Jurkat, Clone E6-1 (cell line): ENCODE data around the gene MLH1.
"Not testable (repeated sequence)": the region's sequence is repeated elsewhere in the genome, so short reads cannot be mapped to it uniquely, and the experiment has no call there.

Experiments used
- DNase-seq: peaks from one replicate; pipeline ENCODE4 v3.0.0-alpha.2; 2011; ENCODE audit warnings: low read depth, low spot score
- H3K4me3 ChIP-seq: 2 replicates; pipeline ENCODE4 v1.5.1; 2011; ENCODE audit warnings: mild to moderate bottlenecking, low read length, control low read depth, moderate library complexity

The MLH1 gene

DNA sequence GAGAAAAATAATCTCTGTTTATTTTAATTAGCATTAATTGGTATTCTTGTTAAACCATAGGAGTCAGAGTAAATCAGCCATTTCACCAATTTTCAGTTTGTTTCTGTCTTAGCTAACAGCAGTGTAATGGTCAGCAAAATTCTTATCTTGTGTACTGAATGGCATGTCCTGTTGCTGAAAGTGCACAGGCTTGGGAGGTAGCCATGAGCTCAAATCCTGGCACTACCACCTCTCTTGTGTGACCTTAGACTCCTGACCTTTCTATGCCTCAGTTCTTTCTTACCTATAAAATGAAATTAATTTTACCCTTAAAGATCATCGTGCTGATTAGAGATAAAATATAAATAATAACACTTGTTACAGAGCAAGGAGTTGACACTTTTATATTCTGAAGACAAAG lies 35.8 kb downstream of the MLH1 start:
- no peak overlapping the region for H3K4me3 ChIP-seq

DNA sequence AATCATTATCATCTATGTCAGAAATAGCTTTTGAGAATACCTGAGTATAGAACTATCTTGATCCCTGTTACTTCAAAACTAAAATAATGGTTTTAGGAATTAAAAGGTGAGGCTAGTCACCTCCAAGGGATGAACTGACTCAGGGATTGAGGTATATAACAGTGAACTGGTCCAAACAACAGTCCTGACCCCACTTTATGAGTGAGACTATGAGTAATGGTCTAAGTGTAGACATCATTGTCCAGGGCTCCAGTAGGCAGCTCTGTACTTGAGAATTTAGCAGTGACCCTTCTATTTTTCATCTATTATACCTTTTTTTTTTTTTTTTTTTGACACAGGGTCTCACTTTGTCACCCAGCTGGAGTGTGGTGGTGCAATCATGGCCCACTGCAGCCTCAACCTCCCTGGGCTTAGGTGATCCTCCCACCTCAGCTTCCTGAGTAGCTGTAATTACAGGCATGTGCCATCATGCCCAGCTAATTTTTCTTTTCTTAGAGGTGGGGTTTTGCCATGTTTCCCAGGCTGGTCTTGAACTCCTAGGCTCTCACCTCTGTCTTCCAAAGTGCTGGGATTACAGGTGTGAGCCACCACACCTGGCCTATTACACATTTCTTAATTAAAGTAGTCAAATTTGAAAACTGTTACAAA lies 36.3 kb downstream of the MLH1 start:
- H3K4me3 ChIP-seq, result no peak overlapping the region
- no peak for DNase-seq

More for the DNA sequence above, 35.8 kb downstream of the MLH1 start:
- DNase-seq, result no peak

DNA sequence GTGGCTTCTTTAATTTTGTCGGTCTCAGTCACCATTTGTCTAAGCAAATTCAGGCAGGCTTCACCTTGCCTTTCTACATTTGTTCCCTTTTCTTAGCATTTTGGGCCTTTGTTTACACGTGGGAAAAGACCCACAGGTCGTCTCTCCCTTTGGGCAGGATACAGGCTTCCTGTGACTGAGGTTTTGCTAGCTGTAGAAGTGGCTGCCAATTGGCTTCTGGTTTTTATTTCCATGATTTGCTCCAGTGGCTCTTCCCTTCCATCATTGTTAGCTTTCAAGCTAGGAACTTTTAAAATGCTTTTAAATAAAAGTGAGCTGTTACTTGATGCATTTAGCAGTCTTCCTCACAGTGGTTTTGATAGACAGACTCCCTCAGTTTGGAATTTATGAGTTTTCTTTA lies 37.3 kb downstream of the MLH1 start:
- DNase-seq, result no peak
- H3K4me3 ChIP-seq, result no peak overlapping the region

DNA sequence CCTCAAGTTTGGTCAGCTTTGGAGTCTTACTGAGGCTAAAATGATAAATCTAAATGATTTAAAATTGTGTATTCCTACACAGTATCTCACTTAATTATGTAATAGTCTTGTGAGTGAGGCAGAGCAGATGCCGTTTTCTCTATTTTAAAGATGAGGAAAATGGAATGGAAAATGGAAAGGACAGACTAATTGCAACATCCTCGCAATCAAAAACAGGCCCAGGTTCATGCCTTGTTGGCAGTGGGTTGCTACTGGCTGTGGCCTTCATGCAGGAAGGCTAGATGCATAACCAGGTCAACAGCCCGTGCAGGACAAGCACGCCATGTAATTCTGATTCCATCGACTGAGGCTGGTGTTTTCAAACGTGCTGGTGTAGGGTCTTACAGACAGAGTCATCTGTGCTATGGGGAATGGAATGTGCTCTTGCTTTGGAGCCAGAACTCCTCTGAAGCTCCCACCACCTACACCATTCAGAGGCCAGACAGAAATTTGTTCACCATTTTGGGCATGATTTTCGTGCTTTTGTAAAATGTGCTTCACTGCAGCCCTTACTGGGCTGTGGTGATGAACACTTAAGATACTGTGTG lies 37.9 kb downstream of the MLH1 start:
- H3K4me3 ChIP-seq, result no peak overlapping the region
- DNase-seq, result no peak

DNA sequence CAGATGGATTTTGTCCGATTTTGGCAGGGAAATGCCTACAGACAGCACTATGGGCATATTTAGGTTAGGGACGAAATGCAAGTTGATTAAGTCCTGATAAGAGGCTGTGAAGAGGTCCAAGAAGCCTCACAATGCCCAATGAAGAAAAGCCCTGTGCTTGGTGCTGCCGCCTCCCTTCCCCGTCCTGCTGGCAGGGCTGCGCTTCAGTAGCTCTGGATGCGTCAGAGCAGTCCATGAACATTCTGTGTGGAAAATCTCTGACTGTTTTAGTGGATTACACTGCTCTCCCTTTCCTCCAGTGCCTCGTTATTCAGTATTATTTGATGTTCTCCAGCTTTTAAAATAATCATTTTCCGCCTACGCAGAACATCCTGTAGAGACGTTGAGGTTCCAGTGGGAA lies 39.6 kb downstream of the MLH1 start:
- DNase-seq, result no peak
- no peak overlapping the region for H3K4me3 ChIP-seq

DNA sequence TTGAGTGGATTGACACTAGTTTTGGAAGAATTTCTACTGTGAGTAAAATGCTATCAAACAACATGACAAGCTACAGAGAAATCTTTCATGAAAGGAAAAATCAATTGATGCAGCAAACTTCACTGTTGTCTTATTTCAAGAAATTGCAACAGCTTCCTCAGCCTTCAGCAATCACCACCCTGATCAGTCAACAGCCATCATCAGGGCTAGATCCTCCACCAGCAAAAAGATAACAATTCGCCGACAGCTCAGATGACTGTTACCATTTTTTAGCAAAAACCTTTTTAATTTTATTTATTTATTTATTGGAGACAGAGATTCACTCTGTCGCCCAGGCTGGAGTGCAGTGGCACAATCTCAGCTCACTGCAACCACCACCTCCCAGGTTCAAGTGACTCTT lies 44.0 kb downstream of the MLH1 start:
- no peak overlapping the region for H3K4me3 ChIP-seq
- no peak for DNase-seq

DNA sequence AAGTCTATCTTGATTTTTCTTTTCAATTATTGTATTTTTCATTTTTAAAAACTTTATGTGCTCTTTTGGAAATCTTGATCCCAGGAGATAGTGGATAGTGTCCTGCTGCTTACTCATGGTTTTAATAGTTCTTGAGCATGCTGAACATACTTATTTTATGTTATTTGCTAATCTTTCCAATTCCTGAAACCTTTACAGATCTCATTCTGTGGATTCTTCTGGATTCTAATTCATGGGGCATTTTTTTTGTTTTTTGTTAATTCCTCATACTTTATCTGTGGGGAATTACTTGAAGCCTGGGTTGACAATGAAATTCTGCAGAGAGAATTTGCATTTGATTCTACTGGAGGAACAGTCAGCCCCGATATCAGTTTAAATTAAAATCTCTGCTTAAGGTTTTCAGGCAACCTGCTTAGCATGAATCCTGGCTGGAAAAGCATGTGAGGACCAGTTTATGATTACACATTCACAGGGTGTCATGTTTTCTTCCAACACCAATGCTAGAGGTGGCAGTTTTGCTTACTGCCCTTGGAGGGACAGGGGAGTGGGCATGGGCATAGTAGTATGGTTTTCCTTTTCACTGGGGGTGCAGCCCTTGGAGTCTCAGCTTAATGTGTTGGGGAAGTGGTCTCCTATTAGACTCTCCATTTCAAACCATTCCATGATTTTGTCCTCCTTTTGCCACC lies 46.0 kb downstream of the MLH1 start:
- H3K4me3 ChIP-seq, result no peak overlapping the region
- DNase-seq, result no peak

DNA sequence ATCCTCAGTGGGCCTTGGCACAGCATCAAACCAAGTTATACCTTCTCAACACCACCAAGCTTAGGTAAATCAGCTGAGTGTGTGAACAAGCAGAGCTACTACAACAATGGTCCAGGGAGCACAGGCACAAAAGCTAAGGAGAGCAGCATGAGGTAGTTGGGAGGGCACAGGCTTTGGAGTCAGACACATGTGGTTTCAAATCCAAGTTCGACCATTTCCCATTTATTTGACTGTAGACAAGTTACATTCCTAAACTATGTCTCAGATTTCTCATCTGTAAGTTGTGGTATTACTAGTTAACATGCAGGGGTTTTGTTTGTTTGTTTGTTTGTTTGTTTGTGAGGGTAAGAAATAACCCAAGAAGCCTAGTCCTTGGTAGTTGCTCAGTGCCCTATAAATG lies 46.9 kb downstream of the MLH1 start:
- no peak for DNase-seq
- no peak overlapping the region for H3K4me3 ChIP-seq

DNA sequence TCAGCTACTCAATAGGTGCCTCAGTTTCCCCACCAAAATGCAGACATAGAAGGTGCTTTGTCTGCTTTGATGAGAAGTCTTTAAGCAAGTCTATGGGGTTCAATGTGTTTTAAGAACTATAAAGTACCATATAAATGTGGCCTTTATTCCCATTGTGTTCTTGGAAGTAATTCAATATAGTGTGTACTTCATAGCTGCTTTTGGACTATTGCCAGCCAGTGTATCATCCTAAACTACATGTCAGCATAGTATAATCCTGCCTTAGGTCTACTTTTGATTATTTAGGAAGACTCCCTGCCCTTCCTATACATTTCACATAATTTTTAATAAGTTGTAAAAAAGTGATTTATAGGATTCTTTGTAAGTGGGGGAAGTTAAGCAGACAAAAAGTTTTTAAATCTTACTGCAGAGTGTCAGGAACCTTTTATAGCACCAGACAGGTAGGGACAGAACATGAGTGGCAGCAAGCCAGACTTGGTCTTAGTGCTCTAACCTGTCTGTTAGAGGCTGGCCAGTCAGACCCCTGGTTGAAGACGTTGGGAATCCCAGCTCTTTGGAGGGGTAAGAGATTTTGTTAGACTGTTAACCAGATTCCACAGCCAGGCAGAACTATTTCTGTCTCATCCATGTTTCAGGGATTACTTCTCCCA lies 48.4 kb downstream of the MLH1 start:
- DNase-seq, result no peak
- no peak overlapping the region for H3K4me3 ChIP-seq

DNA sequence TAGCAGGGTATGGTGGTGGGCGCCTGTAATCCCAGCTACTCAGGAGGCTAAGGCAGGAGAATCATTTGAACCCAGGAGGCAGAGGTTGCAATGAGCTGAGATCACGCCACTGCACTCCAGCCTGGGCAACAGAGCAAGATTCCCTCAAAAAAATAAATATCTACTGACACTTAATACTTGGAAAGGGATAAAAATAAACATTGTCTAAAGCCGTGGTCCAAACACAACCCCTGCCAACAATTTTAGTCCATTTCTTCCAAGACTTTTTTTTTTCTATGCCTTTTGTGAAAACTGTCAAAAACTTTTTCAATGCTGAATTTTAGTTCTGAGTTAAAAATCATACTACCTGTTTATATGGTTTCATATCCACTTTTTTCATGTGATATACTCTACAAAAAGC lies 49.4 kb downstream of the MLH1 start:
- not testable (repeated sequence) for DNase-seq, H3K4me3 ChIP-seq

DNA sequence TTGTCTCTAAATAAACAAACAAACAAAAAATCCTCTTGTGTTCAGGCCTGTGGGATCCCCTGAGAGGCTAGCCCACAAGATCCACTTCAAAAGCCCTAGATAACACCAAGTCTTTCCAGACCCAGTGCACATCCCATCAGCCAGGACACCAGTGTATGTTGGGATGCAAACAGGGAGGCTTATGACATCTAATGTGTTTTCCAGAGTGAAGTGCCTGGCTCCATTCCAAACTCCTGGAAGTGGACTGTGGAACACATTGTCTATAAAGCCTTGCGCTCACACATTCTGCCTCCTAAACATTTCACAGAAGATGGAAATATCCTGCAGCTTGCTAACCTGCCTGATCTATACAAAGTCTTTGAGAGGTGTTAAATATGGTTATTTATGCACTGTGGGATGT lies 57.0 kb downstream of the MLH1 start:
- no peak for DNase-seq
- H3K4me3 ChIP-seq, result no peak overlapping the region

DNA sequence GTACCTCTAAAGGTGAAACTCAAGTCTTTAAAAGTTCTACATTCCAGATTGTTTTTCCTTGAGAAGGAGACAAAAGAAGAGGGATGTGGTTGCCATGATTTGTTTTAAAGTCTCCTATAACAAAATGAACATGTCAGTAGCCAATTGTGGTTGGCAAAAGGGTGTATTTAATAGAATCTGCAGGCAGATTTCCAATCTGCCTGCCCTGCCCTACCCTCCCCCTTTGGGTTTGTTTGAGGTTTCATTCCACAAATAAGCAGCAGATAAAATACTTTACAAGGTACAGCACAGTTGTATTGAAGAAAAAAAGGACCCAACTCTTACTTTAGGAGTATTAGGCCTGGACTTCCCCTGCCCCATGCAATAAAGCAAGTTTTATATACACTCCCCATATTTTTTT lies 59.5 kb downstream of the MLH1 start:
- H3K4me3 ChIP-seq, result no peak overlapping the region
- DNase-seq, result no peak

DNA sequence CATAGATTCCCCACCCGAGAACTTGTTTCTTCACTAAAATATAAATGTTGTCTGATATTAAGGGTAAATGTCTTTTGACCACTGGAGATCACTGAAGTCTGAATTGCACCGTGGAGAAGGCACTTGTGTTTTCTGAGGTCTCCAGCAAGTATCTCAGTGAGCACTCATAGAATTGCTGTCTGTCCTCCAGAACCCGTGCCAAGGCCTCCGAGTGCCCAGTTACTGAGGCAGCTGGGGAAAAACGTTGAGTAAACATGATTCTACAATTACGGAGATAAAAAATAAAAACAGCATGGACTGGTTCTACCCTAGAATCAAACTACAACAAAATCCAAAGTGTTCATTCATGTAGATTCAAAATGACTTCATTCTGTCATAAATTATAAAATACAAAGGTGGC lies 60.0 kb downstream of the MLH1 start:
- no peak overlapping the region for H3K4me3 ChIP-seq
- no peak for DNase-seq

DNA sequence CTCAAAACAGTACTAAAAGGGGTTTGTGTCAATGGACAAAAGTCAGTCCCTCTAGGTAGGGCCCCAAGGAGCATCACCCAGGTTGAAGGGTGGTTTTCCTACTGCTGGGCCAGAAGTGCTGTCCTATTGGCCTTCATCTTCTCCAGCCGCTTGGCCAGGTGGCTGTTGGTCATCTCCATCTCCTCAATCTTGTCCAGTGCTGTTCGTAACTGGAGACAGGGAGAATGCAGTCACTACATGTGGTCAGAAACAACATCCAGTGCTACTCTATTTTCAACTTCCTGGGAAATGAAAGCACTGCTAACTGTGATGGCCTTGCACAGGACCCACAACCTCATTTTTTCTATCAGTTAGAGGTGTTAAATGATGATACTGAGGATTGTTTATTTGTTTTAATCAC lies 60.4 kb downstream of the MLH1 start:
- DNase-seq, result no peak
- H3K4me3 ChIP-seq, result no peak overlapping the region

DNA sequence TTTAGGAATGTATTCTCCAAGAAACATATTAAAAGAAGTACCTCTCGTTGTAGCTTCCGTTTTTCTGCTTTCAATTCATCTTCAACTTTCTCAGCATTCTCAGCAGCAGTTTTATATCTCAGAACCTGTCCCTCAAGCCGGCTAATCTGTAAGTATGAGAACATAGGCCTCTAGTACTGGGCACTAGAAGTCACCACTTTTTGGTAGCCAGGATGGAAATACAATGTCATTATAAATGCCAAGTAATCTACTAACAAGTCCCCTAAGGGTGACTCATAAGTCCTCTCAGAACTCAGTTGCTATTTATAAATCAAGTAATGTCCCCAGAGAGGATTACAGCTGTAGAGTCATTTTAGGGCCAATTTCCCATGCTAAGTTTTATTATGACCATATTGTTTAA lies 61.1 kb downstream of the MLH1 start:
- H3K4me3 ChIP-seq, result no peak overlapping the region
- DNase-seq, result no peak

DNA sequence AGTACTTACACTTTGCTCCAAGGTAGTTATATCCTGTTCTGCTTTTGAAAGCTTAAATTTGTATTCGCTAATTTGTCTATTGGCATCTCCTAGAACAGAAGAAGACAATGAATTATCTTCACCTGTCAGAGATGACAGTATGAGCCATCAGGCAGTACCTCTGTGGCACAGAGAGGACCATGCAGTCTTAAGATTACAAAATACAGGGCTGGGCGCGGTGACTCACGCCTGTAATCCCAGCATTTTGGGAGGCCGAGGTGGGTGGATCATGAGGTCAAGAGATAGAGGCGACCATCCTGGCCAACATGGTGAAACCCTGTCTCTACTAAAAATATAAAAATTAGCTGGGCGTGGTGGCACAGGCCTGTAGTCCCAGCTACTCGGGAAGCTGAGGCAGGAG lies 61.8 kb downstream of the MLH1 start:
- not testable (repeated sequence) for H3K4me3 ChIP-seq, DNase-seq

DNA sequence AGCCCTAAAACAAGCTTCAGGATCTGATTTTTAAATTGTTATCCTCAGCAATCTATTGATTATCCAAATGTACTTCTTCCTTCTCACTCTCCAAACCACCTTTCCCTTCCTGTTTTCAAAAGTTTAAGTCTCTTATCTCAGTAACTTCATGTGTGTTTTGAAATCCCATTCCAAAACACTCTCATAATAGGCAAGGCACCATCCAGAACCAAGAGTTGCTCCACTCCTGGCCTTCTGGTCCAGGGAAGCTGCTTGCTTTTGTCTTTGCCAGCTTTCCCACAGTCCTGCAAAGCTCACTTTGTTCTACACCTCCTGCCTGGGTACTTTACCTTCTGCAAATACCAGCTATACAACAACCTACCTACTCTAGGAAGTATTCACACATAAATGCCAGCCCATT lies 63.5 kb downstream of the MLH1 start:
- no peak overlapping the region for H3K4me3 ChIP-seq
- no peak for DNase-seq

DNA sequence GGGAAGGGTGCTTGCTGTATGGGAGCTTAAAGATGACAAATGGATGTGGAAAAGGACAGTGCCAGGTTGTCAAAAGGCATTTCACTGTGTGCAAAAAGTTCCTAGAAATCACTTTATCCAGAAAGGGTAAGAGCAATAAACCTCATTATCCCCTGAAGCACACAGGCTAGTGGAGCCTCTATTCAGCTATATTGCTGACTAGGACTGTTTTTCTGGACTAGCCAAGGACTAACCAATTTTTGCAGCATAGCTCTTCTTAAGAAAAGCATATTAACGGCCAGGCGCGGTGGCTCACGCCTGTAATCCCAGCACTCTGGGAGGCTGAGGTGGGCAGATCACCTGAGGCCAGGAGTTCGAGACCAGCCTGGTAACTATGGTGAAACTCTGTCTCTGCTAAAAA lies 64.8 kb downstream of the MLH1 start:
- no peak overlapping the region for H3K4me3 ChIP-seq
- no peak for DNase-seq

DNA sequence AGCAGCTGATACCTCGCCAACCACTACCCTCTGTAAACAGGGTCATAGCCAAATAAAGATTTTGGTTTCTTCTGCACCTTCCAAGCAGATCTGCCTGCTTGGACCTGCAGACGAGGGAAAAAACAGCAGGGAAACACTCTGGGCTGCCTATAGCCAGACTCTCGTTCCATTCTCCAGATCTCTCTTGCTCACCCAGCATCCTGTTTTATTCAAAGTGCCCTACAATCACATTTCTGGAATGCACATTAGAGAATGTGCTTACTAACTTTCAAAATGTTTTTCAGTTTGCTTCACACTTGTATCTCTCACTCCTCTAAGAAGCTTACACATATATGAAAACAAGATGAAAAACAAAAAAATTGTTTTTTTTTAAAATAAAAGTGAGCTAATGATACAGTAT lies 71.4 kb downstream of the MLH1 start:
- no peak for DNase-seq
- H3K4me3 ChIP-seq, result no peak overlapping the region

DNA sequence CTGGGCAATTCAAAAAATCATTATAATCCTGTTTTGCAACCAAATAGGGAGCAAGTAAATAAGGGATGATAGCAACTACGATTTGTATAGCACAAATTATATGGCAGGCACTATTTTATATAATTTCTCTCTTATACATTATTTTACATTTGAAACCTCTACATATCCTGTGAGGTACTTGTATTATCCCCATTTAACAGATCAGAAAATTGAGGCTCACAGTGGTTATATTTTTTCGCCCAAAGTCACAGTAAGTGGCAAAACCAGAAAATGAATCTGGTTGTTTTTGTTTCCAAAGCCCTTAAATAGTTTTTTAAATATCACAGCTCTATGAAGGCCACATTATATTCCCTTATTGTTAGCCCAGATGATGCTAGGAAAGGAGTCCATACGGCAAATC lies 74.3 kb downstream of the MLH1 start:
- DNase-seq, result no peak
- no peak overlapping the region for H3K4me3 ChIP-seq
